C1 segment of cervical spinal cord (tissue), 14 donors: ENCODE data around the gene ZNF419.

ENCODE experiments used
- DNase-seq, 14 donors: peaks; one replicate each; lab custom pipeline; 2025; lab: John Stamatoyannopoulos, UW

ZNF419 gene

GRCh38 chr19:57527136-57527881 is 39.8 kb downstream of the ZNF419 start, which contains the start of gene ZNF549:
TSS of gene ZNF549 (plus strand) at chr19:57527356. CDS start at chr19:57527574, 218 bp downstream.
- DNase-seq, result peak; percentile 26 to 91 (median 63)

- DNase-seq, result no peak
These were observed 50.5 kb downstream of the ZNF419 start for GRCh38 chr19:57537953-57538547.
